Vagina (tissue), 2 donors: ENCODE results near the gene KYNU. TPM values are rescaled to one million over a fixed set of nuclear protein-coding genes. Genes with fewer than 3 reads are reported as not detected.
"Not testable (repeated sequence)": the region's sequence is repeated elsewhere in the genome, so short reads cannot be mapped to it uniquely, and the experiment has no call there.

ENCODE experiments used
- DNase-seq, 2 donors: peaks; one replicate each; pipeline ENCODE4 v3.0.0-alpha.2; 2017; ENCODE audit errors: extremely low spot score in 2 of 2
- H3K27ac ChIP-seq: fragments of 200-600 bp; sonication (generic); one replicate; pipeline ENCODE4 v1.5.1; 2019
- H3K27me3 ChIP-seq: fragments of 200-600 bp; sonication (generic); one replicate; pipeline ENCODE4 v1.5.1; 2019
- H3K36me3 ChIP-seq, 2 donors: fragments of 200-600 bp; sonication (generic); one replicate each; pipeline ENCODE4 v1.5.1; 2017 to 2019
- H3K4me1 ChIP-seq: fragments of 200-600 bp; sonication (generic); one replicate; pipeline ENCODE4 v1.5.1; 2019
- H3K4me3 ChIP-seq, 2 donors: fragments of 200-600 bp; sonication (generic); 1 replicate in 1 of 2; 2 replicates in 1 of 2; pipeline ENCODE4 v1.5.1; 2016 to 2019
- H3K9me3 ChIP-seq: fragments of 200-600 bp; sonication (generic); one replicate; pipeline ENCODE4 v1.5.1; 2019
- POLR2A ChIP-seq, 2 donors: fragments of 450-650 bp; IDR thresholded peaks; one replicate each; pipeline ENCODE4 v1.6.1; 2017; ENCODE audit warnings: antibody characterized with exemption in 2 of 2, mild to moderate bottlenecking in 2 of 2, moderate library complexity in 2 of 2
- POLR2AphosphoS5 ChIP-seq, 2 donors: sonication (generic); formaldehyde crosslinking; IDR thresholded peaks; one replicate each; pipeline ENCODE4 v1.9.0; 2017; ENCODE audit warnings: antibody characterized with exemption in 2 of 2, mild to moderate bottlenecking in 2 of 2, low read depth in 1 of 2; ENCODE audit not compliant: insufficient read depth in 1 of 2
- intact Hi-C: fragments of 100-400 bp; cut with DNase I; formaldehyde crosslinking; loops from one replicate; pipeline ENCODE4 v1.15.1; 2023
- total RNA-seq: library from RNA; depleted of rRNA; stranded (reverse); fragments of >200 nt; gene quantifications from one replicate; pipeline ENCODE4 v1.2.3, GENCODE V29; 2016
- TF ChIP-seq, protein P1 (sequence below), 3 experiments: fragments of 450-650 bp in 2 of 3; fragments of 200-600 bp in 1 of 3; sonication (generic) in 1 of 3; IDR thresholded peaks; one replicate each; pipeline ENCODE4 v1.5.1; 2017 to 2019; ENCODE audit warnings: antibody characterized with exemption in 3 of 3, mild to moderate bottlenecking in 2 of 3, moderate library complexity in 2 of 3

The KYNU gene
- total RNA-seq, 1 donor from 2014 or later: 3.7 TPM

DNA sequence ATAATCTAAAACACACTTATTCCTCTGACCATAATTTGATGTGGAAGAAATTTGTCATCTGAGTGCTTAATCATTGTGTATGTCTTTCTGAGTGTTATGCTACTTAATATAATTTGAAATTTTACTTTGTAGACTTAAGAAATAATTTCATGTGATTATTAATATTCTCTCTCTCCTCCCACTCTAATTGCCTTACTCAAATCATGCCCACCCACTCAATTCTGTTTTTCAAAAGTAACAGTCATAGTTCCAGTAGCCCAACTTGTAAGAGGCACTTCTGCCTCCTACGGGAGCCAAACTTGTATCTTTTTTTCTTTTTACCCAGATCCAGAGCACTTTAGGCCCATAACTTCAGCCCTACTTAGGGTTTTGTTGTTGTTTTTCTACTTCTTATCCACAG is 18.5 kb upstream of the KYNU start:
- H3K4me1 ChIP-seq: no peaks in the 10 kb centered on the region
- H3K36me3 ChIP-seq: no peaks in the 10 kb centered on the region
- no peak for DNase-seq
- no peak overlapping the region for H3K4me3 ChIP-seq
- no peaks in the 10 kb centered on the region for H3K27me3 ChIP-seq
- no peaks in the 10 kb centered on the region for H3K9me3 ChIP-seq
- intact Hi-C loops: no loop called here
- H3K27ac ChIP-seq: no peak overlapping the region
- TF ChIP-seq, protein P1, sequence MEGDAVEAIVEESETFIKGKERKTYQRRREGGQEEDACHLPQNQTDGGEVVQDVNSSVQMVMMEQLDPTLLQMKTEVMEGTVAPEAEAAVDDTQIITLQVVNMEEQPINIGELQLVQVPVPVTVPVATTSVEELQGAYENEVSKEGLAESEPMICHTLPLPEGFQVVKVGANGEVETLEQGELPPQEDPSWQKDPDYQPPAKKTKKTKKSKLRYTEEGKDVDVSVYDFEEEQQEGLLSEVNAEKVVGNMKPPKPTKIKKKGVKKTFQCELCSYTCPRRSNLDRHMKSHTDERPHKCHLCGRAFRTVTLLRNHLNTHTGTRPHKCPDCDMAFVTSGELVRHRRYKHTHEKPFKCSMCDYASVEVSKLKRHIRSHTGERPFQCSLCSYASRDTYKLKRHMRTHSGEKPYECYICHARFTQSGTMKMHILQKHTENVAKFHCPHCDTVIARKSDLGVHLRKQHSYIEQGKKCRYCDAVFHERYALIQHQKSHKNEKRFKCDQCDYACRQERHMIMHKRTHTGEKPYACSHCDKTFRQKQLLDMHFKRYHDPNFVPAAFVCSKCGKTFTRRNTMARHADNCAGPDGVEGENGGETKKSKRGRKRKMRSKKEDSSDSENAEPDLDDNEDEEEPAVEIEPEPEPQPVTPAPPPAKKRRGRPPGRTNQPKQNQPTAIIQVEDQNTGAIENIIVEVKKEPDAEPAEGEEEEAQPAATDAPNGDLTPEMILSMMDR (IDR thresholded peaks at IDR 0.05): no peak
- TF ChIP-seq POLR2A (IDR thresholded peaks at IDR 0.05): no peak

- H3K9me3 ChIP-seq: no peaks in the 10 kb centered on the region
- no peaks in the 10 kb centered on the region for H3K4me1 ChIP-seq
- no peaks in the 10 kb centered on the region for H3K27me3 ChIP-seq
- no peak for DNase-seq
- TF ChIP-seq POLR2A (IDR thresholded peaks at IDR 0.05): no peak
- TF ChIP-seq, protein P1 (IDR thresholded peaks at IDR 0.05): no peak
- TF ChIP-seq POLR2AphosphoS5 (IDR thresholded peaks at IDR 0.05; ENCODE audit: insufficient read depth in 1 of 2, low read depth in 1 of 2): no peak
- no peaks in the 10 kb centered on the region for H3K36me3 ChIP-seq
- H3K4me3 ChIP-seq: no peak overlapping the region
- H3K27ac ChIP-seq: no peak overlapping the region
- intact Hi-C loops: no loop called here
Measured at GRCh38 chr2:142862299-142862698, 15.2 kb upstream of the KYNU start.

GRCh38 chr2:142862847-142863246 is 14.6 kb upstream of the KYNU start:
- intact Hi-C loops: no loop called here
- DNase-seq: no peak
- Histone ChIP-seq H3K9me3 (no peaks in the 10 kb centered on the region), H3K27ac (no peak overlapping the region), H3K36me3 (no peaks in the 10 kb centered on the region), H3K4me1 (peaks cover 5% of the 10 kb centered on the region), H3K27me3 (no peaks in the 10 kb centered on the region), H3K4me3 (no peak overlapping the region)
- no peak for TF ChIP-seq POLR2AphosphoS5 (IDR thresholded peaks at IDR 0.05; ENCODE audit: insufficient read depth in 1 of 2, low read depth in 1 of 2)
- TF ChIP-seq, protein P1 (IDR thresholded peaks at IDR 0.05): no peak
- TF ChIP-seq POLR2A (IDR thresholded peaks at IDR 0.05): no peak

DNA sequence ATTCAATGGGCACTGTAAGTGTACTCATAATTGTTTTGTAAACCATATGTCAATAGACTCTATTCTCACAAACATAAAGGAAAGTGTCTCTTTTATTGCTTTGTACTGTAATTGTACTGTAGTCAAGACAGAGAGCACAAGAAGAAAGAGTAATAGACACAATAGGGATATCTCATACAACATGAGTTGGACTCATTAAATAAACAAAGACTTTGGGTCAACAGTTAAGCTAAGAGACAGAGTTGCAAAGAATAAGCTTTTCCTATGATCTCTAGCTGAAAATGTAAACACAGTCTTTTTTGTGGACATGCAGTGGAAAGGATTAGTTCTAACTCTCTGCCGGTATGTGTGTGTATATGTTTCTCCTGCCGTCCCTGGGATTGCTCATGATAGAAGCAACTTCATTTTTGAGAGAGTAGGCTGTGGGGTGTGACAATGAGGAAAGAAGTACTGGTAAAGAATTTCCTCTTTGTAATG is 13.9 kb upstream of the KYNU start:
- no peaks in the 10 kb centered on the region for H3K36me3 ChIP-seq
- no peaks in the 10 kb centered on the region for H3K27me3 ChIP-seq
- TF ChIP-seq POLR2AphosphoS5 (IDR thresholded peaks at IDR 0.05; ENCODE audit: insufficient read depth in 1 of 2, low read depth in 1 of 2): no peak
- TF ChIP-seq POLR2A (IDR thresholded peaks at IDR 0.05): no peak
- TF ChIP-seq, protein P1 (IDR thresholded peaks at IDR 0.05): no peak
- intact Hi-C loops: no loop called here
- H3K27ac ChIP-seq: no peak overlapping the region
- H3K4me3 ChIP-seq: no peak overlapping the region
- no peaks in the 10 kb centered on the region for H3K9me3 ChIP-seq
- no peak for DNase-seq
- H3K4me1 ChIP-seq: peaks cover 10% of the 10 kb centered on the region

GRCh38 chr2:142864605-142865004 is 12.9 kb upstream of the KYNU start:
- peaks cover 16% of the 10 kb centered on the region for H3K4me1 ChIP-seq
- H3K27ac ChIP-seq, H3K27me3 ChIP-seq, H3K9me3 ChIP-seq, intact Hi-C loops, H3K4me3 ChIP-seq, DNase-seq, H3K36me3 ChIP-seq: not testable (repeated sequence)

- H3K36me3 ChIP-seq: no peaks in the 10 kb centered on the region
Measured at GRCh38 chr2:142865924-142866323, 11.5 kb upstream of the KYNU start.

More at GRCh38 chr2:142865924-142866323, 11.5 kb upstream of the KYNU start:
- intact Hi-C loops: no loop called here
- no peaks in the 10 kb centered on the region for H3K9me3 ChIP-seq
- peak overlapping the region; percentile 27 for H3K27ac ChIP-seq
- TF ChIP-seq POLR2A (IDR thresholded peaks at IDR 0.05) (no peak), POLR2AphosphoS5 (IDR thresholded peaks at IDR 0.05; ENCODE audit: insufficient read depth in 1 of 2, low read depth in 1 of 2) (no peak)
- TF ChIP-seq, protein P1 (IDR thresholded peaks at IDR 0.05): no peak
- H3K4me1 ChIP-seq: peaks cover 16% of the 10 kb centered on the region
- no peak overlapping the region for H3K4me3 ChIP-seq
- DNase-seq: no peak
- no peaks in the 10 kb centered on the region for H3K27me3 ChIP-seq
